GM18511 (cell line): Measurements from ENCODE around the gene DCBLD1.
"Not testable (repeated sequence)": the region's sequence is repeated elsewhere in the genome, so short reads cannot be mapped to it uniquely, and the experiment has no call there.

Source experiments
- ATAC-seq: cut with Tn5 transposase; IDR thresholded peaks from one replicate; pipeline ENCODE4 v1.9.1; 2021; ENCODE audit warnings: mild to moderate bottlenecking, moderate library complexity; ENCODE audit not compliant: unreplicated experiment

DCBLD1 gene

GRCh38 chr6:117482240-117483003 is at the start of gene DCBLD1:
Gene DCBLD1 (plus strand): TSS chr6:117482674. CDS start chr6:117482782, 108 bp downstream.
- peak; percentile 77 for ATAC-seq

GRCh38 chr6:117440706-117441525 is 41.6 kb upstream of the DCBLD1 start:
- no peak for ATAC-seq

- ATAC-seq: no peak
Measured at GRCh38 chr6:117441824-117442264, 40.6 kb upstream of the DCBLD1 start.

GRCh38 chr6:117442313-117442712 is 40.2 kb upstream of the DCBLD1 start:
- not testable (repeated sequence) for ATAC-seq

GRCh38 chr6:117444600-117444999 is 37.9 kb upstream of the DCBLD1 start:
- no peak for ATAC-seq

- ATAC-seq: no peak
Measured at GRCh38 chr6:117446861-117447260, 35.6 kb upstream of the DCBLD1 start.

GRCh38 chr6:117448011-117448410 is 34.5 kb upstream of the DCBLD1 start:
- no peak for ATAC-seq

- ATAC-seq: no peak
Measured at GRCh38 chr6:117448732-117449485, 33.6 kb upstream of the DCBLD1 start.

- no peak for ATAC-seq
Measured at GRCh38 chr6:117449549-117450439, 32.7 kb upstream of the DCBLD1 start.

GRCh38 chr6:117451671-117452070 is 30.8 kb upstream of the DCBLD1 start:
- no peak for ATAC-seq

- ATAC-seq: no peak
Measured at GRCh38 chr6:117456250-117456649, 26.2 kb upstream of the DCBLD1 start.

- ATAC-seq: no peak
Measured at GRCh38 chr6:117456998-117457397, 25.5 kb upstream of the DCBLD1 start.

GRCh38 chr6:117459204-117459944 is 23.1 kb upstream of the DCBLD1 start:
- no peak for ATAC-seq

- peak; percentile 66 for ATAC-seq
Measured at GRCh38 chr6:117463762-117464665, 18.5 kb upstream of the DCBLD1 start.

GRCh38 chr6:117464700-117465099 is 17.8 kb upstream of the DCBLD1 start:
- ATAC-seq: no peak

- no peak for ATAC-seq
Measured at GRCh38 chr6:117465691-117466090, 16.8 kb upstream of the DCBLD1 start.

GRCh38 chr6:117467876-117468275 is 14.6 kb upstream of the DCBLD1 start:
- no peak for ATAC-seq

GRCh38 chr6:117468527-117468926 is 13.9 kb upstream of the DCBLD1 start:
- not testable (repeated sequence) for ATAC-seq
